HCT116 (cell line): ENCODE results near the gene SRCAP. TPM values are rescaled to one million over a fixed set of nuclear protein-coding genes. Genes with fewer than 3 reads are reported as not detected.
A peak's percentile ranks its signal among the peaks of the same experiment; 100 is the strongest.

Experiments used
- ATAC-seq: fragments of 200-7000 bp; cut with Tn5 transposase; 2 replicates; pipeline ENCODE4 v1.9.1; 2020; ENCODE audit warnings: mild to moderate bottlenecking, moderate library complexity
- BruUV-seq: library from RNA; stranded (reverse); fragments of 400-500 nt; replicated peaks from 2 replicates; lab custom pipeline; 2021; lab: Mats Ljungman, UMichigan
- CTCF ChIA-PET: fragments of 300-600 bp; sonication (Branson Sonifier 250); formaldehyde crosslinking; loops from one replicate; lab custom pipeline; 2021; ENCODE audit warnings: antibody characterized with exemption; lab: Charles Lee
- POLR2A ChIA-PET: fragments of 300-600, 350-600 bp; sonication (Branson Sonifier 250); formaldehyde crosslinking; loops from one replicate; lab custom pipeline; 2021; ENCODE audit warnings: antibody characterized with exemption; lab: Charles Lee
- RAD21 ChIA-PET, 2 experiments: fragments of 300-600 bp; sonication (Branson Sonifier 250); formaldehyde crosslinking; loops; one replicate each; lab custom pipeline; 2023; ENCODE audit warnings: low total read pairs in 2 of 2; ENCODE audit not compliant: uncharacterized antibody in 2 of 2, unreplicated experiment in 2 of 2, low non-redundant PET in 1 of 2; lab: Charles Lee
- DNase-seq: peaks from one replicate; pipeline ENCODE4 v3.0.0-alpha.2; 2010; ENCODE audit warnings: low read depth, low spot score
- H2AFZ ChIP-seq: fragments of 200-600 bp; shearing (Covaris generic), sonication (generic); 2 replicates; pipeline ENCODE4 v1.6.1; 2017; ENCODE audit warnings: low read depth, mixed run types, mixed read lengths, antibody characterized with exemption, low read length; ENCODE audit not compliant: poor library complexity, severe bottlenecking
- H3K27ac ChIP-seq: 2 replicates; pipeline ENCODE4 v1.5.1; 2012; ENCODE audit warnings: low read depth, low read length
- H3K27me3 ChIP-seq: fragments of 200-600 bp; sonication (generic); 2 replicates; pipeline ENCODE4 v1.6.1; 2016; ENCODE audit warnings: mixed run types, low read length, mixed read lengths; ENCODE audit not compliant: insufficient read depth
- H3K36me3 ChIP-seq, 2 experiments: fragments of 200-500 bp in 1 of 2; fragments of 200-600 bp in 1 of 2; sonication (Bioruptor generic) in 1 of 2; sonication (generic) in 1 of 2; 2 replicates each; pipeline versions ENCODE4 v1.5.1 to v1.6.1; 2014 to 2016; ENCODE audit warnings: low read length in 2 of 2, inconsistent platforms in 1 of 2, mixed read lengths in 1 of 2, mixed run types in 1 of 2; ENCODE audit not compliant: insufficient read depth in 2 of 2, control insufficient read depth in 1 of 2
- H3K4me1 ChIP-seq, 2 experiments: fragments of 200-600 bp in 1 of 2; sonication (generic) in 1 of 2; 2 replicates each; pipeline versions ENCODE4 v1.5.1 to v1.6.1; 2012 to 2017; ENCODE audit warnings: low read length in 2 of 2, inconsistent platforms in 1 of 2, mild to moderate bottlenecking in 1 of 2, mixed read lengths in 1 of 2, mixed run types in 1 of 2, moderate library complexity in 1 of 2; ENCODE audit not compliant: insufficient read depth in 2 of 2, control insufficient read depth in 1 of 2
- H3K4me2 ChIP-seq: fragments of 200-600 bp; sonication (generic); 2 replicates; pipeline ENCODE4 v1.6.1; 2017; ENCODE audit warnings: mixed run types, low read length, mixed read lengths
- H3K4me3 ChIP-seq, 2 experiments: fragments of 200-600 bp in 1 of 2; sonication (generic) in 1 of 2; replicated peaks in 1 of 2; 2 replicates each; pipeline ENCODE4 v1.5.1; 2011 to 2016; ENCODE audit warnings: low read length in 2 of 2, control low read depth in 1 of 2, low read depth in 1 of 2, mild to moderate bottlenecking in 1 of 2, mixed read lengths in 1 of 2, mixed run types in 1 of 2
- H3K79me2 ChIP-seq: fragments of 200-600 bp; sonication (generic); 2 replicates; pipeline ENCODE4 v1.6.1; 2017; ENCODE audit warnings: mild to moderate bottlenecking, mixed run types, low read length, moderate library complexity, mixed read lengths; ENCODE audit not compliant: insufficient read depth
- H3K9ac ChIP-seq: fragments of 200-600 bp; sonication (generic); 2 replicates; pipeline ENCODE4 v1.6.1; 2016; ENCODE audit warnings: low read length, mixed read lengths
- H3K9me2 ChIP-seq: fragments of 200-600 bp; sonication (generic), shearing (Covaris generic); 2 replicates; pipeline ENCODE4 v1.6.1; 2017; ENCODE audit warnings: mixed run types, mild to moderate bottlenecking, moderate library complexity; ENCODE audit not compliant: insufficient read depth
- H3K9me3 ChIP-seq, 2 experiments: fragments of 200-500 bp in 1 of 2; fragments of 200-600 bp in 1 of 2; sonication (Bioruptor generic) in 1 of 2; sonication (generic) in 1 of 2; 2 replicates each; pipeline ENCODE4 v1.6.1; 2014 to 2017; ENCODE audit warnings: low read length in 2 of 2, mixed read lengths in 2 of 2, inconsistent platforms in 1 of 2, low read depth in 1 of 2, mild to moderate bottlenecking in 1 of 2, mixed run types in 1 of 2, moderate library complexity in 1 of 2; ENCODE audit not compliant: control insufficient read depth in 1 of 2, insufficient read depth in 1 of 2
- H4K20me1 ChIP-seq: fragments of 200-600 bp; sonication (generic), shearing (Covaris generic); 2 replicates; pipeline ENCODE4 v1.6.1; 2017; ENCODE audit warnings: mixed run types, mild to moderate bottlenecking, moderate library complexity; ENCODE audit not compliant: insufficient read depth
- ATF3 ChIP-seq: IDR thresholded peaks from 2 replicates; pipeline ENCODE4 v1.6.1; 2012
- CBX3 ChIP-seq: IDR thresholded peaks from 2 replicates; pipeline ENCODE4 v1.6.1; 2012; ENCODE audit warnings: low read depth
- CEBPB ChIP-seq: IDR thresholded peaks from 2 replicates; pipeline ENCODE4 v1.6.1; 2012; ENCODE audit warnings: low read depth
- EZH2 ChIP-seq: fragments of 200-600 bp; sonication (generic); IDR thresholded peaks from 2 replicates; pipeline ENCODE4 v1.6.1; 2017; ENCODE audit warnings: antibody characterized with exemption, mixed run types
- FOSL1 ChIP-seq: IDR thresholded peaks from 2 replicates; pipeline ENCODE4 v1.6.1; 2012; ENCODE audit warnings: low read depth
- JUND ChIP-seq: IDR thresholded peaks from 2 replicates; pipeline ENCODE4 v1.6.1; 2012
- POLR2A ChIP-seq: IDR thresholded peaks from 2 replicates; pipeline ENCODE4 v1.7.0; 2011; ENCODE audit warnings: borderline replicate concordance; ENCODE audit not compliant: insufficient read depth, insufficient read length; ENCODE audit errors: extremely low read depth
- POLR2AphosphoS5 ChIP-seq: IDR thresholded peaks from 2 replicates; pipeline ENCODE4 v1.6.1; 2011; ENCODE audit warnings: mild to moderate bottlenecking, low read depth, low read length, moderate library complexity
- SRF ChIP-seq: IDR thresholded peaks from 2 replicates; pipeline ENCODE4 v1.6.1; 2012; ENCODE audit warnings: low read depth
- YY1 ChIP-seq: IDR thresholded peaks from 2 replicates; pipeline ENCODE4 v1.6.1; 2011; ENCODE audit warnings: low read length, low read depth, moderate library complexity, mild to moderate bottlenecking; ENCODE audit not compliant: insufficient replicate concordance; ENCODE audit errors: extremely low read depth
- ZBTB33 ChIP-seq: IDR thresholded peaks from 2 replicates; pipeline ENCODE4 v1.6.1; 2011; ENCODE audit warnings: mild to moderate bottlenecking, low read length, moderate library complexity; ENCODE audit not compliant: insufficient replicate concordance; ENCODE audit errors: extremely low read depth
- ZFX ChIP-seq: fragments of 450-650 bp; IDR thresholded peaks from 2 replicates; pipeline ENCODE4 v1.6.1; 2017
- ZNF274 ChIP-seq: fragments of 200-500 bp; sonication (Bioruptor generic); IDR thresholded peaks from 2 replicates; pipeline ENCODE4 v1.6.1; 2014; ENCODE audit warnings: mild to moderate bottlenecking, low read depth, low read length, inconsistent platforms
- intact Hi-C: fragments of 100-400 bp; cut with micrococcal nuclease; formaldehyde crosslinking; loops from 2 replicates; pipeline ENCODE4 v1.10.0; 2022
- total RNA-seq: library from RNA; stranded (reverse); gene quantifications from one replicate; pipeline ENCODE4 v1.2.1, GENCODE V29; 2021; ENCODE audit not compliant: unreplicated experiment

SRCAP gene
- total RNA-seq, 1 experiment from 2014 or later: 59.6 TPM

GRCh38 chr16:30760577-30761426, 61.8 kb downstream of the SRCAP start:
- ChIA-PET RAD21 (no interaction called here), POLR2A (interaction anchor here (1.2 kb wide), 1 partner anchor 13 kb away, joined by 7 read pairs; the partner anchor contains the start of gene PHKG2), CTCF (no interaction called here)
- no peaks in the 10 kb centered on the region for H3K27me3 ChIP-seq
- intact Hi-C loops: no loop called here
- H3K4me1 ChIP-seq: peaks cover 14 to 24% of the 10 kb centered on the region in 2 experiments; a peak in 3 of 4 replicates
- no peak for TF ChIP-seq ZNF274
- TF ChIP-seq EZH2: no peak
- no peak for TF ChIP-seq SRF
- TF ChIP-seq ATF3: no peak
- TF ChIP-seq FOSL1: no peak
- TF ChIP-seq JUND: no peak
- TF ChIP-seq POLR2A: no peak
- TF ChIP-seq POLR2AphosphoS5: no peak
- no peak for TF ChIP-seq CBX3
- TF ChIP-seq ZFX: no peak
- TF ChIP-seq ZBTB33: no peak
- no peak for TF ChIP-seq YY1
- TF ChIP-seq CEBPB: no peak
- no peak for DNase-seq
- H3K9ac ChIP-seq: peak overlapping the region; percentile 82
- H3K9me3 ChIP-seq: no peaks in the 10 kb centered on the region
- peaks cover 22 to 25% of the 10 kb centered on the region in 2 experiments for H3K36me3 ChIP-seq
- H3K4me3 ChIP-seq: peak overlapping the region; percentile 86 to 95
- ATAC-seq: no peak
- peak overlapping the region; percentile 91 for H3K4me2 ChIP-seq
- no peaks in the 10 kb centered on the region for H4K20me1 ChIP-seq
- H3K79me2 ChIP-seq: peaks cover 30% of the 10 kb centered on the region
- no peak overlapping the region for H2AFZ ChIP-seq
- H3K27ac ChIP-seq: peak overlapping the region; percentile 75
- no peaks in the 10 kb centered on the region for H3K9me2 ChIP-seq
- BruUV-seq: no TSS peak
